NCI-H1694 (cell line): ENCODE results near the gene PRELID1.
"Not testable (repeated sequence)": the region's sequence is repeated elsewhere in the genome, so short reads cannot be mapped to it uniquely, and the experiment has no call there.

Source experiments
- DNase-seq: peaks from one replicate; lab custom pipeline; 2025; lab: John Stamatoyannopoulos, UW

PRELID1 gene, protein sequence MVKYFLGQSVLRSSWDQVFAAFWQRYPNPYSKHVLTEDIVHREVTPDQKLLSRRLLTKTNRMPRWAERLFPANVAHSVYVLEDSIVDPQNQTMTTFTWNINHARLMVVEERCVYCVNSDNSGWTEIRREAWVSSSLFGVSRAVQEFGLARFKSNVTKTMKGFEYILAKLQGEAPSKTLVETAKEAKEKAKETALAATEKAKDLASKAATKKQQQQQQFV

DNA sequence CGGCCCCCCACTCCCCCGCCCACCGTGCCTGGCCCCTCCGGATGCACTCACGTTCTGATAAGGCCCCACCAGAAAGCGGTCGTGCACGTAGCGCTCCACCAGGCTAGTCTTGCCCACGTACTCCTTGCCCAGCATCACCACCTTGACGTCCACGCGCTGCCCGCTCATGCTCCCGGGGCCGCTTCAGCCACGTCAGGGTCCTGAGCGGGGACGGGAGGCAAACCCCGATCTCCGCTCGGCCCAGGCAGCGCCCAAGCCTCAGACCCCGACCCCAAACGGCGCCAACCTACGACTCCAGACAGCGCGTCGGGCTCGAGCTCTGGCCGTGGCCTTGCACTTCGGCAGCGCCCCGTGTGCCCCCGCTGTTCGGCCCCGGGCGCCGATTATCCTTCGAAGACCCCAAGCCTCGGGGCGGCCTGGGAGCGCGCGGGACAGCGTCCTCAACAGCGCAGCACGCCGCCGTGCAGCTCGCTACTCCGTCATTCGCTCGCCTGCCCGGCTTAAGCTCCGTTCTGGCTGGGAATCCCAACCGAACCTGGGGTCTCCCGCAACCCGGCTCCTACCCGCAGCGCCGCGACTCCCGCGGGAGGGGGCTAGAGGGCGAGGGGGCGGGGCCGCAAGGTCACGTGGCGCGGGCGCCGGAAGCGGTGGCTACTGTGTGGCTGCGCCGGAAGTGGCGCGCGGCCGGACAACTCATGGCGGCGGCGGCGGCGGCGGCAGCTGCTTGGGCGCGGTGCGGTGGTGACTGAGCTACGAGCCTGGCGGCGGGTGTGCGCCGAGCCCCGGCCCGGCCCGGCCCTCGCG lies at the start of gene PRELID1, which contains the start of gene RAB24:
Gene PRELID1 (plus strand): TSS at position 679 of the 804 bp plus-strand sequence. CDS start 187 bp downstream, outside the sequence.
Gene RAB24 (minus strand): TSS at position 599 of the 804 bp plus-strand sequence. CDS start 431 bp downstream, at position 168.
- DNase-seq, result peak; percentile 53

GRCh38 chr5:177256296-177256695 lies 47.3 kb upstream of the PRELID1 start:
- DNase-seq, result no peak

- DNase-seq, result not testable (repeated sequence)
Observed at GRCh38 chr5:177258711-177259110, 44.9 kb upstream of the PRELID1 start.

DNA sequence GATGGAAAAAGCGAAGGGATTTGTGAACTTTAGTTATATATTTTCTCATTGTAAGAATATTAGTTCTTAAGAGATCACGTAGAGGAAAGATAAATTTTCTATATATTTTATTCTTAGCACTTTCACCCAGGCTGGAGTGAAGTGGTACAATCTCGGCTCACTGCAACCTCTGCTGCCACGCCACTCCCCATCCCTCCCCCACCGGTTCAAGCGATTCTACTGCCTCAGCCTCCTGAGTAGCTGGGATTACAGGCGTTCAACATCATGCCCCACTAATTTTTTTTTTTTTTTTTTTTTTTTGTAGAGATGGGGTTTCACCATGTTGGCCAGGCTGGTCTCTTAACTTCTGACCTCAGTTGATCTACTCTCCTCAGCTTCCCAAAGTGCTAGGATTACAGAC lies 42.6 kb upstream of the PRELID1 start:
- no peak for DNase-seq

GRCh38 chr5:177261510-177261909 lies 42.1 kb upstream of the PRELID1 start:
- DNase-seq, result no peak

- DNase-seq, result no peak
Observed at GRCh38 chr5:177264178-177264577, 39.4 kb upstream of the PRELID1 start.

DNA sequence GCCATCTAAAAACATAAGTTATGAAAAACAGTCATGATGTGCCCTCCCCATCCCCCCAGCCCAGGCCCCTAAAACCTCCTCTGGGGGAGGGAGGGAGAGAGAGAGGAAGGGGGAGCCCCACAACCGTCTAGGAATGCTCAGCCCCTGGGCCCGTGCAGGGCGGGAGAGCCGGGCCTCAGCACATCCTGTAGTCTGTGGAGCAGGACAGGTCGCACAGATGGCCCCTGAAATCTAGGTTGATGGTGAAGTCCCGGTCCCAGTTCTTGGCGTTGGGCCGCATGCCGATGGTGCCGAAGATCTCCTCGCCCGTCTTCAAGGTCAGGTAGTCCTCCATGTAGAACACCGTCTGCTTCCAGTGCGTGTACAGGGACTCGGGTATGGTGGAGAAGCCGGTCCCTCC lies 38.2 kb upstream of the PRELID1 start:
- DNase-seq, result no peak

DNA sequence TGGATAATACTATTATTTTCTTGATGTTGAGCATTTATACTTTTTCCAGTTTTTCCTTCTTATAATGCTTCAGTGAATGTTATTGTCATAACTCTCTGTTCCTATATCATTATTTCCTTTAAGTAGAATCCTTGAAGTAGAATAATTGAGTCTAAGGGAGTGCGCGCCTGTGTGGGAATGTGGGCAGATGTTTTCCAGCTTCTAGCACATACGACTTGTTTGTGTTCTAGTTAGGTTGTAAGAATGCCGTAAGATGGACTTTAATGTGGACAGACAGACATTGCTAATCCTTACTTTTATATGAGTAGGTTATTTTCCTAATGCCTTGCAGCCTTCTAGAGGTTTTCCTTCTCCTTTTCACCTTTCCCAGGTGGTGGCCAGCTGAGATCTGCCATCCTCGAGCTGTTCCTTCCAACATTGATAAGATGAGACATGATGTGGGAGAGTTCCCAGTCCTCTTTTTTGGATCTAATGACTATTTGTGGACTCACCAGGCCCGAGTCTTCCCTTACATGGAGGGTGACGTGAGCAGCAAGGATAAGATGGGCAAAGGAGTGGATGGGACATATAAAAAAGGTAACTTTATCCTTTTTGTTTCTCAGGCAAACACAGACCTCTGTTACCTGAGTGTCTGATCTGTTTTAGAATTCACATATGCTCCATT lies 34.2 kb upstream of the PRELID1 start:
- DNase-seq, result no peak

- DNase-seq, result no peak
Observed at GRCh38 chr5:177269976-177270375, 33.6 kb upstream of the PRELID1 start.

DNA sequence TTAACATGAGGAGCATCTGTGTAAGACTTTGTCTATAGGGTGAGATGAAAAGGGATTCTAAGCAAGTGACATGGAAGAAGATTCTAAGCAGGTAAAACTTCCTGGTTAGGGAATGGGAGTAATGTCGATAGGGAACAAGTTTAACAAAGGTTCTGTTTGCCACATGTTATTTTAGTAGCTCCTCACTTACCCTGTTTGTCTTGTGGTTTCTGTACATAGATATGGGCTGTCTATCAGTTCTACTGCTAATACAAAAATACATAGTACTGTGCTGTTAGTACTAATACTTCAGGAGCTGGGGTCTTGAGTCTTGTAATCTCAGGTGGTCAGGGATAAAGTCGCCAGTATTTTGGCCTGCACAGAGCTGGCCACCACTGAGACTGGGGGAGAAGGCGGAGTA lies 32.9 kb upstream of the PRELID1 start:
- DNase-seq, result no peak

DNA sequence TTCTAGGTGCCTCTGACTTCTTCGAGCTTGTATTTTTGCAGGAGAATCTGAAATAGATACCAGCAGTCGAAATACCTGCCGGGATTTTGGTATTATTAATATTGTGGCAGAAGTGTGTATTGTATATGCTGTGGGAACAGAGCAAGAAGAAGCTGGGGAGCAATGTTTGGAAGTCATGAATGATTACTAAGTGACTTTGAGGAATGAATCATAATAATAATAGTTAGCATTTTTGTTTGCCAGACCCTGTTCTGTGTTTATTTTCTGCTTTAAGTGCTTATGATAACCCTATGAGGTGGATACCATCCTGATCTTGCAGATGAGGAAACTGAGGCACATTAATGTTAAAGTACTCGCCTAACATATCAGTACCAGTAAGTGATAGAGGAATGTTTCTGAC lies 32.5 kb upstream of the PRELID1 start:
- DNase-seq, result no peak

DNA sequence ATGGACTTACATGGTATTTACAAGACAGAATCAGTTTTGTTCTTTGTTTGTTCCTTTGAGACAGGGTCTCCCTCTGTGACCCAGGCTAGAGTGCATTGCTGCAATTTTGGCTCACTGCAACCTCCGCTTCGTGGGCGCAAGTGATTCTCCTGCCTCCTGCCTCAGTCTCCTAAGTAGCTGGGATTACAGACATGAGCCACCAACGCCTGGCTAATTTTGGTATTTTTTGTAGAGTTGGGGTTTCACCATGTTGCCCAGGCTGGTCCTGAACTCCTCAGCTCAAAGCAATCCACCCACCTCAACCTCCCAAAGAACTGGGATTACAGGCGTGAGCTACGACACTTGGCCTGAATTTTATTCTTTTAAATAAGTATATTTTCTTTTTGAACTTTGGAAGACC lies 27.7 kb upstream of the PRELID1 start:
- DNase-seq, result no peak

DNA sequence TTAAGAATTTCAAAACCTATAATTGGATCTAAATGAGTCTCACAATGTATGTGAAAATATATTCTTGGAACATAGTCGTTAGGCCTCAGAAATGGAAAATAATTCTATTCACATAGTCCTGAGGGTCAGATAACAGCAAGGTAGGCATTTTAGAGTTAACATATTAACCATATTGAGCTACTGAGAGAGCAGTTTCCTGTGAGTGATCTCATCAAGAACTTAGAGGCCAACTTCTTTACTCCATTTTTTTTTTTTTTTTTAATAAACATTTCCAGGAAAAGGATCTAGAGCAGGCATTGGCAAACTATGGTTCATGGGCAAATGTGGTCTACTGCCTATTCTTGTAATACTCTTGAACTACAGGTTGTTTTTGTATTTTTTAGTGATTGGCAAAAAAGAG lies 26.7 kb upstream of the PRELID1 start:
- DNase-seq, result no peak

- DNase-seq, result no peak
Observed at GRCh38 chr5:177288191-177288590, 15.4 kb upstream of the PRELID1 start.

DNA sequence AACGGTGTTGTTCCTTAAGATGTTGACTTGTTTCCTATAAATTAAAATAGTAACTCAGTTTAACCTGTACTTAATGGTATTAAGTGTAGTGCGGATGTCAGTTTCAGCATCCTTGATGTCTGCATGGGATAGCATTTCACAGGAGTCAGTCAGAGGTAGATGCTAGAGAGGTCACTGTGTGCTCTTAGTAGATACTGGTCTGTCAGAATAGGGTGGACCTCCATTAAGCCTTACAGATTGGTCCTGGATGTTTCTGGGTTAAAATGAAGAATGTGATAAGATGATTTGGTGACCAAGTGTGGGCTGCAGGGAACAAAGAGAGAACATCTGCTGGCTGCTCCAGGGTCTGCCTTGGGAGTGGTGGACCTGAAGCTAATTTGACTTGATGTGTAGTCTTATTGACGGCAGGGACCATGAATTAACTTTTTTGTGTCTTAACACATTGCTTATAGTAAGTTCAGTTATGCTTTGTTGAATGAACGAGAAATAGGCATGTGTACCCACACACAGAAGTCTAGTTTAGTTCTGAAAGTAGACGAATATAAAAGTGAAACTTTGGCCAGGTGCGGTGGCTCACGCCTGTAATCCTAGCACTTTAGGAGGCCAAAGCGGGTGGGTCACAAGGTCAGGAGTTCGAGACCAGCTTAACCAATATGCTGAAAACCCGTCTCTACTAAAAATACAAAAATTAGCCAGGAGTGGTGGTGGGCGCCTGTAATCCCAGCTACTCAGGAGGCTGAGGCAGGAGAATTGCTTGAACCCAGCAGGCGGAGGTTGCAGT lies 12.6 kb upstream of the PRELID1 start:
- DNase-seq, result no peak

DNA sequence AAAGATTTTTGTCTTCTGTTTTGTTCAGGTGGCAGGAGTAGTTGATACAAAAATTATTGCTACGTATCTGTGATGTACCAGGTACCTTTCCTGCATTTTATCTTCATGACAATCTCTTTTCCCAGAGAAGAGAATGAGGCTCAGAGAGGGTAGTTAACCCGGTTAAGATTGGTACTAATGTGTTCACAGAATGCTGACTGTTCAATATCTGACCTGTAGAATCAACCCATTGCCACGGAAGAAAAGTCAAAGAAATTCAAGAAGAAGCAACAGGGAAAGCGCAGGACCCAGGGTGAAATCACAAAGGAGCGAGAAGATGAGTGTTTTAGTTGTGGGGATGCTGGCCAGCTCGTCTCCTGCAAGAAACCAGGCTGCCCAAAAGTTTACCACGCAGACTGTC lies 11.9 kb upstream of the PRELID1 start:
- no peak for DNase-seq

DNA sequence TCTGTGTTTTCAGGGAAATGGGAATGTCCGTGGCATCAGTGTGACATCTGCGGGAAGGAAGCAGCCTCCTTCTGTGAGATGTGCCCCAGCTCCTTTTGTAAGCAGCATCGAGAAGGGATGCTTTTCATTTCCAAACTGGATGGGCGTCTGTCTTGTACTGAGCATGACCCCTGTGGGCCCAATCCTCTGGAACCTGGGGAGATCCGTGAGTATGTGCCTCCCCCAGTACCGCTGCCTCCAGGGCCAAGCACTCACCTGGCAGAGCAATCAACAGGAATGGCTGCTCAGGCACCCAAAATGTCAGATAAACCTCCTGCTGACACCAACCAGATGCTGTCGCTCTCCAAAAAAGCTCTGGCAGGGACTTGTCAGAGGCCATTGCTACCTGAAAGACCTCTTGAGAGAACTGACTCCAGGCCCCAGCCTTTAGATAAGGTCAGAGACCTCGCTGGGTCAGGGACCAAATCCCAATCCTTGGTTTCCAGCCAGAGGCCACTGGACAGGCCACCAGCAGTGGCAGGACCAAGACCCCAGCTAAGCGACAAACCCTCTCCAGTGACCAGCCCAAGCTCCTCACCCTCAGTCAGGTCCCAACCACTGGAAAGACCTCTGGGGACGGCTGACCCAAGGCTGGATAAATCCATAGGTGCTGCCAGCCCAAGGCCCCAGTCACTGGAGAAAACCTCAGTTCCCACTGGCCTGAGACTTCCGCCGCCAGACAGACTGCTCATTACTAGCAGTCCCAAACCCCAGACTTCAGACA lies 9.6 kb upstream of the PRELID1 start:
- DNase-seq, result no peak

DNA sequence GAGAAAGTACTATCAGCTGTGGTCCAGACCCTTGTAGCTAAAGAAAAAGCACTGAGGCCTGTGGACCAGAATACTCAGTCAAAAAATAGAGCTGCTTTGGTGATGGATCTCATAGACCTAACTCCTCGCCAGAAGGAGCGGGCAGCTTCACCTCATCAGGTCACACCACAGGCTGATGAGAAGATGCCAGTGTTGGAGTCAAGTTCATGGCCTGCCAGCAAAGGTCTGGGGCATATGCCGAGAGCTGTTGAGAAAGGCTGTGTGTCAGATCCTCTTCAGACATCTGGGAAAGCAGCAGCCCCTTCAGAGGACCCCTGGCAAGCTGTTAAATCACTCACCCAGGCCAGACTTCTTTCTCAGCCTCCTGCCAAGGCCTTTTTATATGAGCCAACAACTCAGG lies 9.0 kb upstream of the PRELID1 start:
- DNase-seq, result no peak

GRCh38 chr5:177295924-177296323 lies 7.7 kb upstream of the PRELID1 start:
- no peak for DNase-seq

DNA sequence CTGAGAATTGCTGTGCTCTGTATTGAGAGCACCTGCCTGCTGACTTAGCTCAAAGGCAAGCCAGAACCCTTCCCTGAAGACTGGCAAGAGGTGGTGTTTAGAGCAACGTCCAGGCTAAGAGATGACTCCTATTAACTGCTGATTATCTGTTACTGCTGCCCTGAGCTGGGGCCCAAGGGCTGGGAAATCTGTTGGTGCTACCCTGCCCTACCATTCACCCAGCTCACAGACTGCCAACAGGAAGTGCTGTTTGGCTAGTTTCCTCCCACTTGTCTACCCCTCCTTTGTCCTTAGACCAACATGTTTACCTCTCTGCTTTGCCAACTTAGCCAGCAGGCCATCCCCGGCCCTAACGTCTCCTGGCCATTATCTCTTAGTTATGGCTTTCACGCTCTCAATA lies 7.0 kb upstream of the PRELID1 start:
- no peak for DNase-seq

DNA sequence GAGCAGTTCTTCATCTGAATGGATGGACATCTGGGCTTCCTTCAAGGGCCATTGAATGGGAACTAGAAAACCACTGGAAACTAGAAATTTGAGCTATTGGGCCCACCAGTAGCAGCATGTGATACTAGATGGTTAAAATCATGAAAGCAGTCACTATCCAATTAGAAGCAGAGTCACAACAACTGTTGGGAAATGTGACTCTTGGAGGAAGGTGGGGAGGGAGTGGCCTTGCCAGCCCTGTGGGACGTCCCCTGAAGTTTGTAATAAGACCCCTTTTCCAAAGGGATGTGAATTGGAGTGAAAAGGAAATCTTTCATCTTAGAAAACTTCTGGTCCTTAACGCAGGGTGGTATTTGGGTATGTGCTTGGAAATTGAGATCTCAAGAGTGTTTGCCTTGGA lies 5.7 kb upstream of the PRELID1 start:
- DNase-seq, result no peak
